Testis (tissue), 2 donors: ENCODE results near the gene IL26.

Source experiments
- POLR2A ChIP-seq: fragments of 450-650 bp; IDR thresholded peaks from one replicate; pipeline ENCODE4 v1.6.1; 2017; ENCODE audit warnings: antibody characterized with exemption, mild to moderate bottlenecking, moderate library complexity
- TF ChIP-seq, protein P1 (sequence below), 3 experiments: fragments of 450-650 bp in 2 of 3; fragments of 200-600 bp in 1 of 3; sonication (generic) in 1 of 3; IDR thresholded peaks; one replicate each; pipeline ENCODE4 v1.5.1; 2016 to 2019; ENCODE audit warnings: antibody characterized with exemption in 3 of 3, mild to moderate bottlenecking in 2 of 3, moderate library complexity in 1 of 3

GRCh38 chr12:68177562-68177961 lies 48.0 kb downstream of the IL26 start:
- TF ChIP-seq, protein P1, sequence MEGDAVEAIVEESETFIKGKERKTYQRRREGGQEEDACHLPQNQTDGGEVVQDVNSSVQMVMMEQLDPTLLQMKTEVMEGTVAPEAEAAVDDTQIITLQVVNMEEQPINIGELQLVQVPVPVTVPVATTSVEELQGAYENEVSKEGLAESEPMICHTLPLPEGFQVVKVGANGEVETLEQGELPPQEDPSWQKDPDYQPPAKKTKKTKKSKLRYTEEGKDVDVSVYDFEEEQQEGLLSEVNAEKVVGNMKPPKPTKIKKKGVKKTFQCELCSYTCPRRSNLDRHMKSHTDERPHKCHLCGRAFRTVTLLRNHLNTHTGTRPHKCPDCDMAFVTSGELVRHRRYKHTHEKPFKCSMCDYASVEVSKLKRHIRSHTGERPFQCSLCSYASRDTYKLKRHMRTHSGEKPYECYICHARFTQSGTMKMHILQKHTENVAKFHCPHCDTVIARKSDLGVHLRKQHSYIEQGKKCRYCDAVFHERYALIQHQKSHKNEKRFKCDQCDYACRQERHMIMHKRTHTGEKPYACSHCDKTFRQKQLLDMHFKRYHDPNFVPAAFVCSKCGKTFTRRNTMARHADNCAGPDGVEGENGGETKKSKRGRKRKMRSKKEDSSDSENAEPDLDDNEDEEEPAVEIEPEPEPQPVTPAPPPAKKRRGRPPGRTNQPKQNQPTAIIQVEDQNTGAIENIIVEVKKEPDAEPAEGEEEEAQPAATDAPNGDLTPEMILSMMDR (IDR thresholded peaks at IDR 0.05): no peak
- no peak for TF ChIP-seq POLR2A
